Karpas-422 (cell line): ENCODE data around the gene SLC37A4. TPM values are rescaled to one million over a fixed set of nuclear protein-coding genes. Genes with fewer than 3 reads are reported as not detected.
"Not testable (repeated sequence)": the region's sequence is repeated elsewhere in the genome, so short reads cannot be mapped to it uniquely, and the experiment has no call there.

Experiments used
- DNase-seq: peaks from one replicate; pipeline ENCODE4 v3.0.0-alpha.2; 2015
- H2AFZ ChIP-seq: fragments of 200-600 bp; sonication (generic); 2 replicates; pipeline ENCODE4 v1.6.1; 2014; ENCODE audit warnings: antibody characterized with exemption, low read length, mixed read lengths
- H3K27ac ChIP-seq: fragments of 200-600 bp; sonication (generic); 2 replicates; pipeline ENCODE4 v1.5.1; 2014; ENCODE audit warnings: mild to moderate bottlenecking, low read length, moderate library complexity
- H3K27me3 ChIP-seq: fragments of 200-600 bp; sonication (generic); 2 replicates; pipeline ENCODE4 v1.6.1; 2014; ENCODE audit warnings: low read length, mixed read lengths
- H3K36me3 ChIP-seq: fragments of 200-600 bp; sonication (generic); 2 replicates; pipeline ENCODE4 v1.6.1; 2014; ENCODE audit warnings: low read length, mixed read lengths; ENCODE audit not compliant: insufficient read depth
- H3K4me1 ChIP-seq: fragments of 200-600 bp; sonication (generic); 2 replicates; pipeline ENCODE4 v1.6.1; 2014; ENCODE audit warnings: mild to moderate bottlenecking, low read length, mixed read lengths
- H3K4me2 ChIP-seq: fragments of 200-600 bp; sonication (generic); 2 replicates; pipeline ENCODE4 v1.6.1; 2014; ENCODE audit warnings: low read length, low read depth, mild to moderate bottlenecking; ENCODE audit not compliant: poor library complexity, severe bottlenecking
- H3K4me3 ChIP-seq: fragments of 200-600 bp; sonication (generic); 2 replicates; pipeline ENCODE4 v1.5.1; 2014; ENCODE audit warnings: mild to moderate bottlenecking, antibody characterized with exemption, low read length, mixed read lengths
- H3K79me2 ChIP-seq: fragments of 200-600 bp; sonication (generic); 2 replicates; pipeline ENCODE4 v1.6.1; 2014; ENCODE audit warnings: mild to moderate bottlenecking, low read length, mixed read lengths
- H3K9ac ChIP-seq: fragments of 200-600 bp; sonication (generic); 2 replicates; pipeline ENCODE4 v1.6.0; 2014; ENCODE audit warnings: low read length
- H3K9me2 ChIP-seq: fragments of 200-600 bp; sonication (generic), shearing (Covaris generic); replicated peaks from 2 replicates; pipeline ENCODE4 v1.6.0; 2014; ENCODE audit warnings: mild to moderate bottlenecking, low read length, moderate library complexity; ENCODE audit not compliant: insufficient read depth
- H3K9me3 ChIP-seq: fragments of 300-700, 200-600 bp; sonication (generic); 2 replicates; pipeline ENCODE4 v1.6.1; 2014; ENCODE audit warnings: low read length, mixed read lengths
- H4K20me1 ChIP-seq: fragments of 200-600 bp; sonication (generic); 2 replicates; pipeline ENCODE4 v1.6.1; 2014; ENCODE audit warnings: mild to moderate bottlenecking, antibody characterized with exemption, low read length, low read depth; ENCODE audit not compliant: insufficient read depth
- total RNA-seq: library from RNA; depleted of rRNA; stranded (reverse); fragments of >200 nt; shearing (Covaris generic); gene quantifications from 2 replicates; pipeline ENCODE4 v1.2.3, GENCODE V29; 2014; ENCODE audit warnings: low replicate concordance

SLC37A4 gene
- total RNA-seq, 1 experiment from 2014 or later: 7.4 TPM

DNA sequence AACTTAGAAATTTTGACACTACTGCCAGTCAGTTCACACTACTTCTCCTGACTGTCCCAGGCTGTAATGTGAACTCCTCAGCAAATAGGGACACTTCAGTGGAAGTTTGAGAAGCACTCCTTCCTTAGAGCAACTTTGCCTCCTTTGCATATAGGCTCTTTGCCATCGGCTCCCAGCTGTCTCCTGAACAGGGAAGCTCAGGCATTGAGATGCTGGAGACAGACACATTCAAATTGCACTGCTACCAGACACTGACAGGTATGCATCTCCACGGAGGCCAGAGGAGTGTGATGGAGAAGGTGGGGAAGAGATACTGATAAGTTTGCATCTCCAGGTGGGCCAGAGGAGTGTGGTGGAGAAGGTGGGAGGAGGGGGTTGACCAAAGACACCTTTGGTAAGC lies 10.7 kb downstream of the SLC37A4 start:
- no peak for DNase-seq
- Histone ChIP-seq H3K9me3 (no peaks in the 10 kb centered on the region), H3K4me1 (peaks cover 21% of the 10 kb centered on the region), H3K9me2 (no peaks in the 10 kb centered on the region), H3K4me2 (peak overlapping the region; percentile 82), H3K79me2 (peaks cover 48% of the 10 kb centered on the region), H4K20me1 (no peaks in the 10 kb centered on the region; the same call in 1 of the 2 replicates), H3K27me3 (no peaks in the 10 kb centered on the region), H3K4me3 (peak overlapping the region; percentile 91), H3K9ac (peak overlapping the region; percentile 96), H3K36me3 (peaks cover 21% of the 10 kb centered on the region), H2AFZ (no peak overlapping the region), H3K27ac (no peak overlapping the region)

DNA sequence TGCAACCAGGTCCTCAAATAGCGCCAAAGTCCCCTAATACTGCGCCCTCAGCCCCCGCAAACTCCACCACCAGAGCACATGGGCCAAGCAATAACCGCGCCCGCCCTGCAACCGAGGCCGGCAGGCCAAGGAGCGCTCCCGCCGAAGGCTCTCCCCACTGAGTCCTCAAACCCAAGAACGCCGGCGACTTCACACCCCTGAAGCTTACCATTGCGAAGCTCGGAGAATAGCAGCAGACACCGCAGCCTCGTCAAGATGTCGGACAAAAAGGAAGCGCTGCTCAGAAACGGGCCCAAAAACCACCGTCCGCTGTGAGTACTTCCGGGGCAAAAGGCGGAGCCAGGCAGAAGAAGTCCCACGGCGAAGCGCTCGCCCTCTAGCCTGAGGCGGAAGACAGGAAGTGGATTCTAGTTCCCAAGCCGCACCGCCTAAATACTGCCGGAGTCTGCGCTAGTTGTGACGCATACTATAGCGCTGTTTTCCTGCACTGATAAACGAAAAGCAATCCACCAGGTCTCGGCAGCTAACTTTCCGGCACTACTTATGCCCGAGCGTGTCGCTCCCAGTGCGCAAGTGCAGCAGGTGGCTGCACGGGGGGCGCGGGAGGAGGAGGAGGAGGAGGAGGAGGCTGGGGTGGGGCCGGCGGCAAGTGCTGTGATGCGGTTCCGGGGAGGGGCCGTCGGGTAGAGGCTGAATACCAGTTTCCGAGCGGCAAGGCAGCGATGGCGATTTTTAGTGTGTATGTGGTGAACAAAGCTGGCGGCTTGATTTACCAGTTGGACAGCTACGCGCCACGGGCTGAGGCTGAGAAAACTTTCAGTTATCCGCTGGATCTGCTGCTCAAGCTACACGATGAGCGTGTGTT lies 12.4 kb downstream of the SLC37A4 start, which contains the start of the genes RPS25 and TRAPPC4:
TSS of gene RPS25 (minus strand) at position 270 of the 865 bp plus-strand sequence. CDS start at position 211, 59 bp downstream.
TSS of gene TRAPPC4 (plus strand) at position 693 of the 865 bp plus-strand sequence. CDS start at position 723, 30 bp downstream.
- no peaks in the 10 kb centered on the region for H3K9me3 ChIP-seq
- peak within 1 kb of the TSS; percentile 86; the same call in 1 of the 2 replicates for H2AFZ ChIP-seq
- no peaks in the 10 kb centered on the region; the same call in 1 of the 2 replicates for H4K20me1 ChIP-seq
- peak within 1 kb of the TSS; percentile 86 for H3K27ac ChIP-seq
- H3K4me2 ChIP-seq: peak within 1 kb of the TSS; percentile 82
- H3K36me3 ChIP-seq: peaks cover 33% of the 10 kb centered on the region
- peak within 1 kb of the TSS; percentile 96 for H3K9ac ChIP-seq
- H3K4me1 ChIP-seq: peaks cover 18% of the 10 kb centered on the region
- DNase-seq: peak; percentile 95
- H3K27me3 ChIP-seq: no peaks in the 10 kb centered on the region
- H3K79me2 ChIP-seq: peaks cover 48% of the 10 kb centered on the region
- no peaks in the 10 kb centered on the region for H3K9me2 ChIP-seq
- H3K4me3 ChIP-seq: peak within 1 kb of the TSS; percentile 91

DNA sequence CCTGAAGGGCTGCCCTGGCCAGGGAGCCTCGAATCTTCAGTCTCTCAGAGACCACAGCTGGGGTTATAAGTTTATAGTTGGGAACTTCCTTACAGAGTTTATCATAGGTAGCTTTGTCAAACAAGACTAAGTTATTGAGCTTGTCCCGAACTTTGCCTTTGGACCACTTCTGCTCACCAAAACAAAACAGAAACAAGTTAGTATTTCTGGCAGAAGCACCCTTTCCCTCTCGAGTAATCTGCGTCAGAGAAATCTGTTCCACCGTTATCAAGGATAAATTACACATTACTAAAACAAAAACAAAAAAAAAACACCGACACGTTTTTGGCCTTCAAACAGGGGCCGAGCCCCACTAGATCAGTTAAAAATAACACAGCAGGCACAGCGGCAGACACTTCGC lies 13.3 kb downstream of the SLC37A4 start:
- Histone ChIP-seq H3K4me1 (peaks cover 18% of the 10 kb centered on the region), H3K4me2 (peak overlapping the region; percentile 82), H3K36me3 (peaks cover 33% of the 10 kb centered on the region), H3K79me2 (peaks cover 48% of the 10 kb centered on the region), H3K4me3 (peak overlapping the region; percentile 91), H3K27ac (peak overlapping the region; percentile 86), H3K9ac (peak overlapping the region; percentile 96)
- not testable (repeated sequence) for H4K20me1 ChIP-seq, H3K9me2 ChIP-seq, H3K27me3 ChIP-seq, DNase-seq, H3K9me3 ChIP-seq, H2AFZ ChIP-seq

DNA sequence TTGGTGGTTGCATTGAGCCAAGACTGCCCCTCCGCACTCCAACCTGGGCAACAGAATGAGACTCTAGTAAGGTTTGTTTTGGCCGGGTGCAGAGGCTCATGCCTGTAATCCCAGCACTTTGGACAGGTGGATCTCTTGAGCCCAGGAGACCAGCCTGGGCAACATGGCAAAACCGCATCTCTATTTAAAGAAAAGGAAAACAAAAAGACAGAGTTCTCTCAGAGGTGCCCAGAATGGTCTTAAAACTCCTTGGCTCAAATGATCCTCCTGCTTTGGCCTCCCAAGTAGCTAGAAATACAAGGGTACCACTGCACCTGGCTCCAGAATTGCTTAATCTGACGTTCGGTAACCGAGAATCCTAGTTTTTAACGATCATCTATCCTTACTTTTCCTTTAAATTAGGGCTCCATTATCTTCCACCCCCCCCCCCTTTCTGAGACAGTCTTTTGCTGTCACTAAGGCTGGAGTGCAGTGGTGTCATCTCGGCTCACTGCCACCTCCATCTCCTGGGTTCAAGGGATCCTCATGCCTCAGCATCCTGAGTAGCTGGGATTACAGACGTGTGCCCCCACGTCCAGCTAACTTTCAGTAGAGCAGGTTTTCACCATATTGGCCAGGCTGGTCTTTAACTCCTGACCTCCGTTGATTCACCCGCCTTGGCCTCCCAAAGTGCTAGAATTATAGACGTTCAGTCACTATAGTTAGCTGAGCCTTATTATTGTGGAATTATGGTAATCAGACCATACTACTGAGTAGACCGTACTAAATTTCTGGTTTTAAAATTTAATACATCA lies 14.3 kb downstream of the SLC37A4 start:
- H3K4me1 ChIP-seq: peaks cover 18% of the 10 kb centered on the region
- H2AFZ ChIP-seq: no peak overlapping the region
- peak overlapping the region; percentile 82 for H3K4me2 ChIP-seq
- H3K9me2 ChIP-seq: no peaks in the 10 kb centered on the region
- H3K9me3 ChIP-seq: no peaks in the 10 kb centered on the region
- no peak overlapping the region for H3K9ac ChIP-seq
- peaks cover 43% of the 10 kb centered on the region for H3K79me2 ChIP-seq
- H3K27me3 ChIP-seq: no peaks in the 10 kb centered on the region
- no peaks in the 10 kb centered on the region; the same call in 1 of the 2 replicates for H4K20me1 ChIP-seq
- no peak for DNase-seq
- peak overlapping the region; percentile 91 for H3K4me3 ChIP-seq
- H3K27ac ChIP-seq: peak overlapping the region; percentile 86; the same call in 1 of the 2 replicates
- peaks cover 33% of the 10 kb centered on the region for H3K36me3 ChIP-seq

DNA sequence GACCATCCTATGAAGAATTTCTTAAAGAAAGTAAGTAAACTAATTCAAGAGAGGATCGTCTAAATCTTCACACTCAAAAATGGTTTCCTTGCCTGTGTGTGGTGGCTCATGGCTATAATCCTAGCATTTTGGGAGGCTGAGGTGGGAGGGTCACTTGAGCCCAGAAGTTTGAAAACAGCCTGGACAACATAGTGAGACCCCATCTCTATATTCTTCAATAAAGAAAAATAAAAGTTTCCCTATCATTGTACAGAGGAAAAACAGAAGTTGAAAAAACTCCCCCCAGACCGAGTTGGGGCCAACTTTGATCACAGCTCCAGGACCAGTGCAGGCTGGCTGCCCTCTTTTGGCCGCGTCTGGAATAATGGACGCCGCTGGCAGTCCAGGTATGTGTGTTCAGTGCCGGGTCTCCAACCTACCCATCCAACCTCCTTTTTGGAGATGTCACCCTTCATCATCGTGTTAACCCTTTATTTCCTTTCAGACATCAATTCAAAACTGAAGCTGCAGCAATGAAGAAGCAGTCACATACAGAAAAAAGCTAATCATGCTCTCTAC lies 15.5 kb downstream of the SLC37A4 start:
- Histone ChIP-seq H2AFZ (no peak overlapping the region), H3K4me2 (no peak overlapping the region), H3K9me3 (no peaks in the 10 kb centered on the region), H4K20me1 (no peaks in the 10 kb centered on the region; the same call in 1 of the 2 replicates), H3K36me3 (peaks cover 33% of the 10 kb centered on the region), H3K79me2 (peaks cover 36% of the 10 kb centered on the region), H3K27ac (no peak overlapping the region), H3K9ac (no peak overlapping the region), H3K27me3 (no peaks in the 10 kb centered on the region), H3K4me3 (no peak overlapping the region), H3K4me1 (peaks cover 15% of the 10 kb centered on the region), H3K9me2 (no peaks in the 10 kb centered on the region)
- DNase-seq: no peak

DNA sequence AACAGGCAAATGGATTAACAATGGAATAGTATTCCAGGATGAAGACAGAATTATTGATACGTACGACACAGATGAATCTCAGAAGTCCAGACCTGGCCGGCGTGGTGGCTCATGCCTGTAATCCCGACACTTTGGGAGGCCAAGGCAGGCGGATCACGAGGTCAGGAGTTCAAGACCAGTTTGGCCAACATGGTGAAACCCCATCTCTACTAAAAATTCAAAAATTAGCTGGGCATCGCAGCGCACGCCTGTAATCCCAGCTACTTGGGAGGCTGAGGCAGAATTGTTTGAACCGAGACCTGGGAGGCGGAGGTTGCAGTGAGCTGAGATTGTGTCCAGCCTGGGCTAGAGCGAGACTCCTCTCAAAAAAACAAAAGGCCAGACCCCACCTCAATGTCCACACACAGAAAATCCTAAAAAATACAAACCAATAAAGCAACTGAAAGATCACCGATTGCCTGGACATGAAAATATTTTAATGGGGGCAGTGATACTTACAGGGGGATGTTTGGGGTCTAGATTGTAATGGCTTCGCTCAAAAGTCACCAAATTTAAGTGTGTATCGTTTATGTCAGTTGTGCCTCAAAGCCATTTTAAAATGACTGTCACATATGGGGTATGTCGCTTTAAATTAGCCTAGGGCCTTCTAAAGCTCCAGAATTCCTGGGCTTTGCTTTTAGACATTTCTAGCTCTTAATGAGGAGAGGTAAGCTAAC lies 16.3 kb downstream of the SLC37A4 start:
- Histone ChIP-seq H3K27ac (no peak overlapping the region), H3K27me3 (no peaks in the 10 kb centered on the region), H3K9me2 (no peaks in the 10 kb centered on the region), H4K20me1 (no peaks in the 10 kb centered on the region; the same call in 1 of the 2 replicates), H3K9ac (no peak overlapping the region), H2AFZ (no peak overlapping the region), H3K36me3 (peaks cover 33% of the 10 kb centered on the region), H3K4me3 (no peak overlapping the region), H3K4me2 (no peak overlapping the region), H3K4me1 (peaks cover 9% of the 10 kb centered on the region), H3K9me3 (no peaks in the 10 kb centered on the region), H3K79me2 (peaks cover 28% of the 10 kb centered on the region)
- no peak for DNase-seq

DNA sequence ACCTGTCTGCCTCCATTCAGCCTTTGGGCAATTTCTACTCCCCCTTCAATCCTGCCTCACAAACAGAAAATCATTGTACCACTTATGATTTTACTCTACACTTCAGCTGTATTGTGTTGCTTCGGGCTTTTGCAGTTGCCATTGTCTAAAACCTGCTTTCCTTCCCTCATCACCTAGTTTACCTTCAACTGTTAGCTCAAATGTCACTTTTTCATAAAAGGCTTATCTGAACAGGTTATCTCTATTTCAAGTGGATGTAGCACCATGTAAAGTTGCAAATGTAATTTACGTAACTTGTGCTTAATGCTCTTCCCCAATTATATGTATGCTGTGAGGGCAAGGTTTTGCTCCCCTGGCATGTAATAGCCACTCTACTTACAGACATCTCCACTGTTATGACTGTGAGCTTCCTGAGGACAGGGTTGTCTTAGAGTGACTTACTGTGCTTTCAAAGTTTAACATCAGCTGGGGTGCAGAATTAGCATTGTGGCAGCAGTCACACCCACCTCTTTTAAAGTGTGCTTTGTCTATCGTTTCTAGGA lies 18.0 kb downstream of the SLC37A4 start:
- DNase-seq: no peak
- Histone ChIP-seq H3K9me2 (no peaks in the 10 kb centered on the region), H3K9ac (no peak overlapping the region), H3K4me2 (no peak overlapping the region), H3K79me2 (peaks cover 17% of the 10 kb centered on the region), H3K36me3 (peaks cover 33% of the 10 kb centered on the region), H3K27me3 (no peaks in the 10 kb centered on the region), H3K4me3 (no peak overlapping the region), H2AFZ (no peak overlapping the region), H3K9me3 (no peaks in the 10 kb centered on the region), H3K27ac (no peak overlapping the region), H3K4me1 (peaks cover 9% of the 10 kb centered on the region), H4K20me1 (no peaks in the 10 kb centered on the region)
